Measurements from ENCODE around the gene NUMA1. TPM values are rescaled to one million over a fixed set of nuclear protein-coding genes. Genes with fewer than 3 reads are reported as not detected.

NUMA1 gene
- total and polyA plus RNA-seq, 9 of the 15 experiments (the other 6 are each of a cell fraction or from before 2014, with no cell fraction given) = 4.1 to 104 (median 51.2) TPM

- TF ChIP-seq ZNF407 (IDR thresholded peaks at IDR 0.05; ENCODE audit: low read depth) = no peak
- TF ChIP-seq ZNF830 (CRISPR knock-in tag; IDR thresholded peaks at IDR 0.05) = no peak
- no peak for TF ChIP-seq HCFC1 (IDR thresholded peaks at IDR 0.05; ENCODE audit: low read depth, low read length)
- no peak for TF ChIP-seq SMARCC2 (IDR thresholded peaks at IDR 0.05; ENCODE audit: low read depth)
- no peak for TF ChIP-seq PBX2 (CRISPR knock-in tag; IDR thresholded peaks at IDR 0.05; ENCODE audit: low read depth)
- TF ChIP-seq PBX2 (tag; conservative IDR thresholded peaks at IDR 0.05; ENCODE audit: low read depth) = no peak
- TF ChIP-seq CREM (IDR thresholded peaks at IDR 0.05; ENCODE audit: low read depth) = no peak
- no peak for TF ChIP-seq KDM4B (IDR thresholded peaks at IDR 0.05; ENCODE audit: borderline replicate concordance in 2 of 2, low read depth in 1 of 2)
- no peak for TF ChIP-seq SIN3A (IDR thresholded peaks at IDR 0.05; ENCODE audit: borderline replicate concordance in 2 of 2, control insufficient read depth in 1 of 2, low read depth in 2 of 2, low read length in 2 of 2)
- TF ChIP-seq SIX5 (IDR thresholded peaks at IDR 0.05; ENCODE audit: borderline replicate concordance in 1 of 2, insufficient read depth in 1 of 2, low read depth in 1 of 2, low read length in 2 of 2) = no peak
- no peak for TF ChIP-seq USF1 (CRISPR knock-in tag; IDR thresholded peaks at IDR 0.05)
- no peak for TF ChIP-seq MYBL2 (IDR thresholded peaks at IDR 0.05; ENCODE audit: low read depth)
- no peak for TF ChIP-seq MYBL2 (CRISPR knock-in tag; IDR thresholded peaks at IDR 0.05; ENCODE audit: borderline replicate concordance)
- TF ChIP-seq POLR2G (IDR thresholded peaks at IDR 0.05; ENCODE audit: low read depth, low read length) = no peak
These were observed 103.3 kb downstream of the NUMA1 start (continued) for GRCh38 chr11:71977090-71977489.

Measured in K562 (cell line).